Adrenal gland (tissue), 12 donors: ENCODE data around the gene TCERG1L. TPM values are rescaled to one million over a fixed set of nuclear protein-coding genes. Genes with fewer than 3 reads are reported as not detected.
A peak's percentile ranks its signal among the peaks of the same experiment; 100 is the strongest.

Experiments
- DNase-seq, 7 donors: peaks; one replicate each; pipeline ENCODE4 v3.0.0-alpha.2; 2019 to 2020
- H3K27ac ChIP-seq, 5 donors: fragments of 200-600 bp; sonication (generic) in 4 of 5; 1 replicate in 3 of 5; 2 replicates in 2 of 5; pipeline versions ENCODE4 v1.5.1 to v1.8.0; 2016 to 2020; ENCODE audit warnings: mild to moderate bottlenecking in 1 of 5
- H3K27me3 ChIP-seq: fragments of 200-600 bp; 2 replicates; pipeline ENCODE4 v1.8.0; 2021
- H3K36me3 ChIP-seq, 2 donors: fragments of 200-600 bp; replicated peaks in 1 of 2; 1 replicate in 1 of 2; 2 replicates in 1 of 2; pipeline versions ENCODE4 v1.5.1 to v1.8.0; 2018 to 2022
- H3K4me1 ChIP-seq, 2 donors: fragments of 200-600 bp; replicated peaks in 1 of 2; 1 replicate in 1 of 2; 2 replicates in 1 of 2; pipeline versions ENCODE4 v1.5.1 to v1.8.0; 2018 to 2021
- H3K4me3 ChIP-seq, 4 donors: fragments of 200-600 bp; sonication (generic) in 3 of 4; one replicate each; pipeline ENCODE4 v1.5.1; 2016 to 2018
- H3K9me3 ChIP-seq, 3 donors: fragments of 200-600 bp; sonication (generic) in 1 of 3; replicated peaks in 1 of 3; 1 replicate in 2 of 3; 2 replicates in 1 of 3; pipeline versions ENCODE4 v1.5.1 to v1.8.0; 2016 to 2021
- POLR2A ChIP-seq, 2 donors: fragments of 450-650 bp; IDR thresholded peaks; one replicate each; pipeline ENCODE4 v1.6.1; 2017; ENCODE audit warnings: antibody characterized with exemption in 2 of 2, mild to moderate bottlenecking in 2 of 2, moderate library complexity in 1 of 2
- WGBS, 4 donors: extraction: QIAGEN DNeasy Blood & Tissue Kit in 2 of 4; methylation state at CpG; one replicate each; pipeline versions ENCODE4 v1.1.5 to v1.1.7; 2013 to 2017; 5-methylcytosine and 5-hydroxymethylcytosine counted together
- intact Hi-C, 2 donors: fragments of 100-400 bp; cut with DNase I; formaldehyde crosslinking; loops; one replicate each; pipeline versions ENCODE4 v1.14.1 to v1.15.0; 2022 to 2023
- polyA plus RNA-seq, 3 donors: library from polyadenylated mRNA; stranded (reverse); fragments of 200-250 nt in 2 of 3; fragments of 350-450 nt in 1 of 3; fragmentation: Illumina TruSeq in 1 of 3; extraction: RNeasy Lipid Tissue Mini Kit (QIAGEN cat#74804) in 1 of 3; gene quantifications; one replicate each; pipeline ENCODE4 v1.2.3, GENCODE V29; 2013 to 2014
- total RNA-seq, 9 donors: library from RNA; depleted of rRNA in 4 of 9; stranded (reverse); fragments of >200 nt in 4 of 9; fragments of 120-200 nt in 1 of 9; fragmentation: NEBNext Ultra II Directional in 1 of 9; extraction: Animal tissue kit (Norgen Biotek cat#: 25700) in 1 of 9; gene quantifications; one replicate each; pipeline versions ENCODE4 v1.1.0 to v1.2.4, GENCODE V29; 2013 to 2023
- TF ChIP-seq, protein P1 (sequence below), 6 experiments: fragments of 450-650 bp in 4 of 6; fragments of 200-600 bp in 2 of 6; sonication (generic) in 1 of 6; IDR thresholded peaks; 1 replicate in 5 of 6; 2 replicates in 1 of 6; pipeline versions ENCODE4 v1.5.1 to v1.8.0; 2016 to 2021; ENCODE audit warnings: antibody characterized with exemption in 6 of 6, mild to moderate bottlenecking in 2 of 6, moderate library complexity in 1 of 6
- donor health status: healthy with polysubstance abuse.
- donor health status: Bipolar disorder and iron deficiency.
- donor health status: DM: yes; HTN: yes; CAD: no.
- donor health status: DM: no; HTN: no; CAD: no.
- donor health status: DM: no; HTN: no; CAD: no.
- donor health status: DM: yes; HTN: yes; CAD: no.

TCERG1L gene
- total and polyA plus RNA-seq, 12 donors, result 0.17 to 3.4 (median 0.97) TPM

DNA sequence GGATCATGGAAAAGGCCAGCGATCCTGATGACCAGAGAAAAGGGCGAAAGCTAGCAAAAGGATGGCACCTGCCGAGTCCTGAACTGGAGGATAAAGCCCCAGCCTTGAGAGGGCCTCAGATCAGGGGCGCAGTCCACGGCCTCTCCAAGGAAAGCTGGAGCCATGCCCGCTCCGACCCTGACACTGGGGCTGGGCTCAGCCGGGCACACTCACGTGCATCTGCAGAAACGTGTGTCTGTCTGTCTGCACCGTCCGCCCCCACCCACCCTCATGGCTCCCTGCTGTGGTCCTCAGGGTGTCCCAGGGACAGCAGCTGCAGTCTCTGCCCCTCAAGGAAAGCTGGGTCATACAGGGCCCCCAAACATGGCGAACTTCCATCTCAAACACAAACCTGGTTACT lies 200.5 kb downstream of the TCERG1L start:
- no peaks in the 10 kb centered on the region for H3K27me3 ChIP-seq
- no peaks in the 10 kb centered on the region for H3K9me3 ChIP-seq
- no peaks in the 10 kb centered on the region for H3K36me3 ChIP-seq
- DNase-seq, result no peak
- peaks cover 0 to 11% of the 10 kb centered on the region in 2 donors for H3K4me1 ChIP-seq
- H3K27ac ChIP-seq, result no peak overlapping the region
- H3K4me3 ChIP-seq, result no peak overlapping the region
- WGBS, 4 donors, result 54 to 67% (median 64%) methylated on average over 10 to 13 of the region's 13 CpGs
- TF ChIP-seq, protein P1, sequence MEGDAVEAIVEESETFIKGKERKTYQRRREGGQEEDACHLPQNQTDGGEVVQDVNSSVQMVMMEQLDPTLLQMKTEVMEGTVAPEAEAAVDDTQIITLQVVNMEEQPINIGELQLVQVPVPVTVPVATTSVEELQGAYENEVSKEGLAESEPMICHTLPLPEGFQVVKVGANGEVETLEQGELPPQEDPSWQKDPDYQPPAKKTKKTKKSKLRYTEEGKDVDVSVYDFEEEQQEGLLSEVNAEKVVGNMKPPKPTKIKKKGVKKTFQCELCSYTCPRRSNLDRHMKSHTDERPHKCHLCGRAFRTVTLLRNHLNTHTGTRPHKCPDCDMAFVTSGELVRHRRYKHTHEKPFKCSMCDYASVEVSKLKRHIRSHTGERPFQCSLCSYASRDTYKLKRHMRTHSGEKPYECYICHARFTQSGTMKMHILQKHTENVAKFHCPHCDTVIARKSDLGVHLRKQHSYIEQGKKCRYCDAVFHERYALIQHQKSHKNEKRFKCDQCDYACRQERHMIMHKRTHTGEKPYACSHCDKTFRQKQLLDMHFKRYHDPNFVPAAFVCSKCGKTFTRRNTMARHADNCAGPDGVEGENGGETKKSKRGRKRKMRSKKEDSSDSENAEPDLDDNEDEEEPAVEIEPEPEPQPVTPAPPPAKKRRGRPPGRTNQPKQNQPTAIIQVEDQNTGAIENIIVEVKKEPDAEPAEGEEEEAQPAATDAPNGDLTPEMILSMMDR (IDR thresholded peaks at IDR 0.05), result no peak
- TF ChIP-seq POLR2A (IDR thresholded peaks at IDR 0.05), result no peak
- intact Hi-C loops, result no loop called here

DNA sequence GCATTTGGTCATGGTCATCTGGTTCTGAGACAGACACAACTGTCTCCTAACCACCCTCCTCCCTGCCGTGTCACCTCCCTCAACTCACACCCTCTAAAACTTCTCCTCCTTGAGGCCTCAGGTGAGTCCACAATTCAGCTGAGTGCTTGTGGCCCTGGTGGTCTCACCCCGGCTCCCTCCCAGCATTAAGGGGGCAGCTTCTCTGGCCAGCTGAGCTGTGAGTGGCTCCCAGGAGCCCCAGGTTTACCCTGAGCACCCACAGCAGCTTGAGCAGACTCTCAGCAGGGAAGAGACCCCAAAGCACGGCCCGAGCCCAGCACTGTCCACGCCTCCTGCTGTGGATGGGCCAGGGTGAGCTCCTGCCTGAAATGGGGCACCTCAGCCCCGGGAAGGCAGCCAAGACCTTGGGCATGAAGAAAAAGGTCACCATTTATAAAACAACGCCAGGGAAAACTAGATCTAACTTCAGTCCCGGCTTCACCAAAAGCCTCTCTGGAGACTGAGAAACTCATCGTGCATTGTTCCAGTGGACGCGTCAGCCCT lies 201.2 kb downstream of the TCERG1L start:
- H3K36me3 ChIP-seq, result no peaks in the 10 kb centered on the region
- H3K4me1 ChIP-seq, result peaks cover 0 to 11% of the 10 kb centered on the region in 2 donors
- no peak overlapping the region for H3K4me3 ChIP-seq
- TF ChIP-seq POLR2A (IDR thresholded peaks at IDR 0.05), result no peak
- TF ChIP-seq, protein P1 (IDR thresholded peaks at IDR 0.05), result no peak
- DNase-seq, result peak in 2 of 7 donors; percentile 12 to 25
- H3K27ac ChIP-seq, result peak overlapping the region in 1 of 5 donors; percentile 27
- intact Hi-C loops, result no loop called here
- 56 to 65% (median 62%) methylated on average over 9 to 11 of the region's 11 CpGs for WGBS, 4 donors
- no peaks in the 10 kb centered on the region for H3K9me3 ChIP-seq
- H3K27me3 ChIP-seq, result no peaks in the 10 kb centered on the region

DNA sequence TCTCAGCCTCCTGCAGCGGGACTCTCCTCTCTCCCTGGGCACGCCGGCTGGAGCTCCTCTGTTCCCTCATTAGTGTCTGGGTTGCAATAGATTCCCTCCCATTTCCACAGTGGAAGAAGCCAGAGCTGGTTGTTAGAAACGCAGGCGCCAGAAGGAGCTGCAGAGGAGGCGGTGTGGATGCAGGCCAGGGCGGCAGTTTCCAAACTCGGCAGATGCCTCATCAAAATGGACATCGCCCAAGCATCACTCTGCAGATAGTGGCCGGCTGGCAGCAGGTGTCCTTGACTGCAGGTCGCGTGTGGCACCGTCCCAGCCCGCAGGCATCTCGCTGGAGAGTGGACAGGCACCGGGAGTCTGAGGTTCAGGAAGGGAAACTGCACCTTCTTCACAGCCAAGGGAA lies 201.8 kb downstream of the TCERG1L start:
- Histone ChIP-seq H3K4me3 (no peak overlapping the region), H3K27me3 (no peaks in the 10 kb centered on the region), H3K36me3 (no peaks in the 10 kb centered on the region), H3K9me3 (no peaks in the 10 kb centered on the region), H3K4me1 (peaks cover 0 to 11% of the 10 kb centered on the region in 2 donors), H3K27ac (no peak overlapping the region)
- DNase-seq, result peak in 5 of 7 donors; percentile 34 to 54 (median 53)
- TF ChIP-seq, protein P1 (IDR thresholded peaks at IDR 0.05), result no peak
- TF ChIP-seq POLR2A (IDR thresholded peaks at IDR 0.05), result no peak
- 63 to 77% (median 72%) methylated on average over 3 to 16 of the region's 16 CpGs for WGBS, 4 donors
- intact Hi-C loops, result no loop called here

DNA sequence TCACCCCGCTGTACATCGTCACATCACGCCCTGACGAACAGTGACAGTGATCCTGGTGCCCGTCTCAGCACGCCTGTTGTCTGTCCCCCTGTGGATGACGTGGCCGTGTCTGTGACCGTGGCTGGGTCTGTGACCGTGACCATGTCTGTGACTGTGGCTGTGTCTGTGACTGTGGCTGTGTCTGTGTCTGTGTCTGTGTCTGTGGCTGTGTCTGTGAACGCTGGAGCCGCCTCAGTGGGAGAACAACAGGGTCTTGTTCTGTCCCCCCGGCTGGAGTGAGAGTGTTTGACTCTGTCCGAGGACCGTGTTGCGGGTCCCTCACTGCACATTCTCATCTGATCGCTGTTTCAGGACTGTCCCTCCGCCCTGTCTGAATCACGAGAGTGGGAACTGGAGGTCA lies 202.2 kb downstream of the TCERG1L start:
- H3K9me3 ChIP-seq, result no peaks in the 10 kb centered on the region
- 82 to 92% (median 88%) methylated on average over 16 to 19 of the region's 19 CpGs for WGBS, 4 donors
- DNase-seq, result no peak
- no peak for TF ChIP-seq POLR2A (IDR thresholded peaks at IDR 0.05)
- TF ChIP-seq, protein P1 (IDR thresholded peaks at IDR 0.05), result no peak
- no peak overlapping the region for H3K4me3 ChIP-seq
- no peaks in the 10 kb centered on the region for H3K27me3 ChIP-seq
- intact Hi-C loops, result no loop called here
- H3K4me1 ChIP-seq, result peaks cover 0 to 11% of the 10 kb centered on the region in 2 donors
- H3K36me3 ChIP-seq, result no peaks in the 10 kb centered on the region
- no peak overlapping the region for H3K27ac ChIP-seq
